Measurements from ENCODE around the gene ARHGAP25.

DNA sequence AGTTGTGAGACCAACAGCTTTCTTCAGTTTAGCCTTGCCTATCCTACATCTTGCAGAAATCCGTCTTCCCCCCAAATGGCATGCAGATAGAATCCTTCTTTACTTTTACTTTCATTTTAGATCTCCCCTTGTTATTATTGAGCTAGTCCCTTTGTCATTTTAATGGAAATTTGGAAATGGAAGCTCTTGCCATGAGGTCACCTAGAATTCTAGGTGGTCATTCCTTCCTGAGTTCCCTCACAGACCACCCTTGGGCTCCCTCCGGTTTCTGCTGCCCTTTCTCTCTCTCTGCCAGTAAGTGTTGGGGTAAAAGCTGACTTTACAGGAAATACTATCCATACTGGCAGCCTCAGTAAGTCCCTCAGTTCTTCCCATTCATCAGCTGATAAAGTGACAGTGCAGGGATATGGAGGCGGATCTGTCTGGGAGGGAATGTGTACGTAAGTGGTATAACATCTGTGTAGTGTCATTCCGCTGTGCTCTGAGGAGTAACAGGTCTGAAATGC, 30.2 kb downstream of the ARHGAP25 start:
- no peak for TF ChIP-seq CTCF (conservative IDR thresholded peaks at IDR 0.05 in 1 of 2, IDR thresholded peaks at IDR 0.05 in 1 of 2; ENCODE audit: low read depth in 1 of 2, low read length in 2 of 2)
- no peak for TF ChIP-seq EZH2 (IDR thresholded peaks at IDR 0.05; ENCODE audit: low read length, missing control alignments)

Measured in fibroblast of lung (primary cell).